Measurements from ENCODE around the gene AK9. TPM values are rescaled to one million over a fixed set of nuclear protein-coding genes. Genes with fewer than 3 reads are reported as not detected.

The AK9 gene
- total and polyA plus RNA-seq, 12 donors: 1.9 to 9.9 (median 5.4) TPM

DNA sequence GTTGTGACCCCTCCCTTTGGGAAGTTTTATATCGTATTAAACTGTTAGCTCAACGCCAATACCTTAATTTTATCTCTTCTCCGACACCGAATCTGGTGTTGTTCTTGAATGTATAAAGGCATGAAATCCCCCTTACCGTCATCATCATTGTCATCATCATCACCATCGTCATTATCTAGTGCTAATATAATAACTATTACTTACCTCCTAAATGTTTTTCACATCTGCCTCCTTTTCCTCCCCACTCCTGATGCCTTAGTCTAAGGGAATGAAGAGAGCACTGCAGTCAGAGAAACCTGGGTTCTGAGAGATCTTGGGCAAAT, 207.3 kb downstream of the AK9 start:
- Histone ChIP-seq H3K36me3 (replicated peaks in 1 of 2) (peaks cover 0 to 7% of the 10 kb centered on the region in 2 donors), H3K4me1 (replicated peaks in 1 of 2) (peaks cover 12 to 36% of the 10 kb centered on the region in 2 donors), H3K9me3 (replicated peaks in 1 of 3) (no peaks in the 10 kb centered on the region), H3K27me3 (no peaks in the 10 kb centered on the region), H3K4me3 (peak overlapping the region in 3 of 4 donors; percentile 0 to 93 (median 22)), H3K27ac (peak overlapping the region in 2 of 5 donors; percentile 20 to 36)
- no peak for DNase-seq
- intact Hi-C loops (cut with DNase I): no loop called here
- WGBS, 4 donors: 2 to 6% (median 3%) methylated on average over 6 of the region's 6 CpGs
- TF ChIP-seq POLR2A (IDR thresholded peaks at IDR 0.05): no peak
- TF ChIP-seq, protein P1, sequence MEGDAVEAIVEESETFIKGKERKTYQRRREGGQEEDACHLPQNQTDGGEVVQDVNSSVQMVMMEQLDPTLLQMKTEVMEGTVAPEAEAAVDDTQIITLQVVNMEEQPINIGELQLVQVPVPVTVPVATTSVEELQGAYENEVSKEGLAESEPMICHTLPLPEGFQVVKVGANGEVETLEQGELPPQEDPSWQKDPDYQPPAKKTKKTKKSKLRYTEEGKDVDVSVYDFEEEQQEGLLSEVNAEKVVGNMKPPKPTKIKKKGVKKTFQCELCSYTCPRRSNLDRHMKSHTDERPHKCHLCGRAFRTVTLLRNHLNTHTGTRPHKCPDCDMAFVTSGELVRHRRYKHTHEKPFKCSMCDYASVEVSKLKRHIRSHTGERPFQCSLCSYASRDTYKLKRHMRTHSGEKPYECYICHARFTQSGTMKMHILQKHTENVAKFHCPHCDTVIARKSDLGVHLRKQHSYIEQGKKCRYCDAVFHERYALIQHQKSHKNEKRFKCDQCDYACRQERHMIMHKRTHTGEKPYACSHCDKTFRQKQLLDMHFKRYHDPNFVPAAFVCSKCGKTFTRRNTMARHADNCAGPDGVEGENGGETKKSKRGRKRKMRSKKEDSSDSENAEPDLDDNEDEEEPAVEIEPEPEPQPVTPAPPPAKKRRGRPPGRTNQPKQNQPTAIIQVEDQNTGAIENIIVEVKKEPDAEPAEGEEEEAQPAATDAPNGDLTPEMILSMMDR (IDR thresholded peaks at IDR 0.05): no peak

DNA sequence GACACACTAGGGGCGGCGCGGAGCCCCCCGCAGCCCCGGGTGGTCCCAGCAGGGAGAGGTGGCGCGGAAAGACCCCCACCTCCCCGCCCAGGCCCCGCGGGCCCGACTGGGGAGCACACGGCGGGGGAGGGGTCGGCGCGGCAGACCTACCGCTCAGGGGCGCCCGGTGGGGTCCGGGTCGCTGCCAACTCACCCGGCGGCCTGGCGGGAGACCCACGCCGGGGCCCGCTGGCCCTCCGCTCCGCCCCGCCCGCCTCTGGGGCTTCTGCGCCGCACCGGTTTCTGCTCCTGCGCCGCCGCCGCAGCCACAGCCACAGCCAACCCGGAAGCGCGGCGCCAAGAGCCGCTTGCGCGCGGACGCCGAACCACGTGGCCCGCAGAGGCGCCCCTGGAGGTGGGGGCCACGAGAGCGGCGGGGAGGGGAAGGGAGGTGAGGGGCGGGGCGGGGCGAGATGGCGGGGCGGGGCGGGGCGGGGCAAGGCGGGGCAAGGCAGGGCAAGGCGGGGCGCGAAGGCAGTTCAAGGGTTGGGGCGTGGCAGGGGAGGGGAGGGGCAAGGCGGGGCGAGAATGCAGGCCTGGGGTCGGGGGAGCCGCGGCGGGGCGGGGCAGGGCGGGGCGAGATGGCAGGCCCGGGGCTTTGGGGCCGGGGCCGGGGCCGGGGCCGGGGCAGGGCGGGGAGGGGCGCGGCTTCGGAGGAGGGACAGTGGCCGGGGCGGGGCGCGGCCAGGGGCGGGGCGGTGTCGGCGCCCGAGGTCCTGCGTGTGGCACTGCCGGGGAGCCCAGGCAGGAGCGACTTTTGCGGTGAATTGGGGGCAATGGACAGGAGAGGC, 207.9 kb downstream of the AK9 start, which contains the start of gene ZBTB24:
ZBTB24 (minus strand) TSS at position 315 of the 830 bp plus-strand sequence. CDS start 1,193 bp downstream, outside the sequence.
- peak within 1 kb of the TSS in 4 of 5 donors; percentile 29 to 93 (median 80) for H3K27ac ChIP-seq
- intact Hi-C loops (cut with DNase I): no loop called here

GRCh38 chr6:109480993-109481480, 210.0 kb downstream of the AK9 start:
- Histone ChIP-seq H3K9me3 (replicated peaks in 1 of 3) (no peaks in the 10 kb centered on the region), H3K27ac (no peak overlapping the region), H3K36me3 (replicated peaks in 1 of 2) (peaks cover 0 to 15% of the 10 kb centered on the region in 2 donors), H3K4me3 (no peak overlapping the region), H3K27me3 (no peaks in the 10 kb centered on the region), H3K4me1 (replicated peaks in 1 of 2) (peaks cover 12 to 47% of the 10 kb centered on the region in 2 donors)
- intact Hi-C loops (cut with DNase I): no loop called here
- no peak for DNase-seq
- TF ChIP-seq POLR2A (IDR thresholded peaks at IDR 0.05): no peak
- TF ChIP-seq, protein P1 (IDR thresholded peaks at IDR 0.05): no peak
- 96 to 99% (median 97%) methylated on average over 7 of the region's 7 CpGs for WGBS, 4 donors

More for the DNA sequence above, 207.9 kb downstream of the AK9 start, which contains the start of gene ZBTB24:
- peaks cover 12 to 42% of the 10 kb centered on the region in 2 donors for H3K4me1 ChIP-seq (replicated peaks in 1 of 2)
- no peaks in the 10 kb centered on the region for H3K27me3 ChIP-seq
- peak; percentile 89 to 94 (median 91) for DNase-seq
- peak within 1 kb of the TSS; percentile 50 to 93 (median 76) for H3K4me3 ChIP-seq
- TF ChIP-seq, protein P1 (IDR thresholded peaks at IDR 0.05): no peak
- peak; percentile 68 to 85 for TF ChIP-seq POLR2A (IDR thresholded peaks at IDR 0.05)
- H3K36me3 ChIP-seq (replicated peaks in 1 of 2): peaks cover 0 to 7% of the 10 kb centered on the region in 2 donors
- 0 to 1% (median 1%) methylated on average over 9 to 97 of the region's 97 CpGs for WGBS, 4 donors
- H3K9me3 ChIP-seq (replicated peaks in 1 of 3): no peaks in the 10 kb centered on the region

- intact Hi-C loops (cut with DNase I): no loop called here
- no peaks in the 10 kb centered on the region for H3K27me3 ChIP-seq
- no peak overlapping the region for H3K27ac ChIP-seq
- H3K9me3 ChIP-seq (replicated peaks in 1 of 3): no peaks in the 10 kb centered on the region
- H3K4me3 ChIP-seq: no peak overlapping the region
- TF ChIP-seq POLR2A (IDR thresholded peaks at IDR 0.05): no peak
- TF ChIP-seq, protein P1 (IDR thresholded peaks at IDR 0.05): no peak
- DNase-seq: no peak
- peaks cover 12 to 50% of the 10 kb centered on the region in 2 donors for H3K4me1 ChIP-seq (replicated peaks in 1 of 2)
- H3K36me3 ChIP-seq (replicated peaks in 1 of 2): peaks cover 0 to 24% of the 10 kb centered on the region in 2 donors
- WGBS, 4 donors: 86 to 94% (median 90%) methylated on average over 5 of the region's 5 CpGs
Observed at GRCh38 chr6:109478841-109479624, 212.0 kb downstream of the AK9 start.
